Cardiac fibroblast (primary cell): ENCODE measurements around the gene ESYT2.

Experiments used
- DNase-seq, 2 donors: peaks; one replicate each; pipeline versions ENCODE4 v3.0.0 to v3.0.0-alpha.2; 2010; ENCODE audit warnings: low read depth in 2 of 2
- H3K4me3 ChIP-seq, 2 donors: replicated peaks in 1 of 2; 1 replicate in 1 of 2; 2 replicates in 1 of 2; pipeline ENCODE4 v1.5.1; 2011; ENCODE audit warnings: low read depth in 2 of 2, low read length in 2 of 2, mild to moderate bottlenecking in 2 of 2, moderate library complexity in 1 of 2
- TF ChIP-seq, protein P1 (sequence below): IDR thresholded peaks from one replicate; pipeline ENCODE4 v1.5.1; 2011; ENCODE audit warnings: low read depth, mild to moderate bottlenecking, low read length, inconsistent platforms

The ESYT2 gene

DNA sequence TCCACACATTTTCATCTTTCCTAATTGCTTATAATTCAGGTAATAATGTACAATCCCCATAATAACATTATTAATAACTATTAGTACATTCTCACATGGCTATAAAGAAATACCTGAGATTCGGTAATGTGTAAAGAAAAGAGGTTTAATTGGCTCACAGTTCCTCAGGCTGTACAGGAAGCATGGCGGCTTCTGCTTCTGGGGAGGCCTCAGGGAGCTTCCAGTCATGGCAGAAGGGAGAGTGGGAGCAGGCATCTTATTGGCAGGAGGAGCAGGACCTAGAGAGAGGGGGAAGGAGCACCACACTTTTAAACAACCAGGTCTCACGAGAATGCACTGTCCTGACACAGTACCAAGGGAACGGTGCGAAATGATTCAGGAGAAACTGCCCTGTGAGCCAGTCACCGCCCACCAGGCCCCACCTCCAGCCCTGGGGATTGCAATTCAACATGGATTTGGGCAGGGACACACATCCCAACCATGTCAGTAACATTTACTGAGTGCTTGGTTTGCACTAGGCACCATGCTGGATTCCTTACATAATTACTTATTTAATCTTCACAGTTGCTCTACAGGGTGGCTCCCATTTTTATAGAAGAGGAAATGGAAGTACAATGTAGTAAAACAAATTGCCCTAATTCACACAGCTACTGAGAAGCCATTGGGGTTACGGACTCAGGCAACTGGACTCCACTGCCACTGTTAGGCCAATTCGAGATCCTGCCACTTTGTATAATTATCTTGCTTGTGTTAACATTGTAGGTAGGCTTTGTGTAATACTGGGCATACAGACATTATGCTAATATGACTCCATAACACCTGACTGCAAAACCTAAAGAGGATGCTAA lies 8.7 kb upstream of the ESYT2 start:
- no peak overlapping the region for H3K4me3 ChIP-seq
- TF ChIP-seq, protein P1, sequence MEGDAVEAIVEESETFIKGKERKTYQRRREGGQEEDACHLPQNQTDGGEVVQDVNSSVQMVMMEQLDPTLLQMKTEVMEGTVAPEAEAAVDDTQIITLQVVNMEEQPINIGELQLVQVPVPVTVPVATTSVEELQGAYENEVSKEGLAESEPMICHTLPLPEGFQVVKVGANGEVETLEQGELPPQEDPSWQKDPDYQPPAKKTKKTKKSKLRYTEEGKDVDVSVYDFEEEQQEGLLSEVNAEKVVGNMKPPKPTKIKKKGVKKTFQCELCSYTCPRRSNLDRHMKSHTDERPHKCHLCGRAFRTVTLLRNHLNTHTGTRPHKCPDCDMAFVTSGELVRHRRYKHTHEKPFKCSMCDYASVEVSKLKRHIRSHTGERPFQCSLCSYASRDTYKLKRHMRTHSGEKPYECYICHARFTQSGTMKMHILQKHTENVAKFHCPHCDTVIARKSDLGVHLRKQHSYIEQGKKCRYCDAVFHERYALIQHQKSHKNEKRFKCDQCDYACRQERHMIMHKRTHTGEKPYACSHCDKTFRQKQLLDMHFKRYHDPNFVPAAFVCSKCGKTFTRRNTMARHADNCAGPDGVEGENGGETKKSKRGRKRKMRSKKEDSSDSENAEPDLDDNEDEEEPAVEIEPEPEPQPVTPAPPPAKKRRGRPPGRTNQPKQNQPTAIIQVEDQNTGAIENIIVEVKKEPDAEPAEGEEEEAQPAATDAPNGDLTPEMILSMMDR: no peak
- DNase-seq: no peak

DNA sequence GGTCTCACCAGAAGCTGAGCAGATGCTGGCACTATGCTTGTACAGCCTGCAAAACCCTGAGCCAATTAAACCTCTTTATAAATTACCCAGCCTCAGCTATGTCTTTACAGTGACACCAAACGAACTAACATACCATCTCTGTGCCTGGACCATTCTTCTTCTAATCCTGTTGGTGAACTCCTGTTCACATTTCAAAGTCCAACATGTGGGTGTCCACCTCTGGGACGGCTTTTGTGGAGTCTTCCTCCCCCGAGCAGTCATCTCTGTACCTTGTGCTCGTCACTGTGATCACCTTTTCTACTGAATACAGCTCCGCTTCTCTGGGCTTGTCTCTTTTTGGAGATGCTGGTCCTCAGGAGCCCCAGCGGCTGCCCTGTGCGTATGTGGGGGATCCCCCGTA lies 7.4 kb upstream of the ESYT2 start:
- DNase-seq: no peak
- no peak overlapping the region for H3K4me3 ChIP-seq
- TF ChIP-seq, protein P1: no peak

DNA sequence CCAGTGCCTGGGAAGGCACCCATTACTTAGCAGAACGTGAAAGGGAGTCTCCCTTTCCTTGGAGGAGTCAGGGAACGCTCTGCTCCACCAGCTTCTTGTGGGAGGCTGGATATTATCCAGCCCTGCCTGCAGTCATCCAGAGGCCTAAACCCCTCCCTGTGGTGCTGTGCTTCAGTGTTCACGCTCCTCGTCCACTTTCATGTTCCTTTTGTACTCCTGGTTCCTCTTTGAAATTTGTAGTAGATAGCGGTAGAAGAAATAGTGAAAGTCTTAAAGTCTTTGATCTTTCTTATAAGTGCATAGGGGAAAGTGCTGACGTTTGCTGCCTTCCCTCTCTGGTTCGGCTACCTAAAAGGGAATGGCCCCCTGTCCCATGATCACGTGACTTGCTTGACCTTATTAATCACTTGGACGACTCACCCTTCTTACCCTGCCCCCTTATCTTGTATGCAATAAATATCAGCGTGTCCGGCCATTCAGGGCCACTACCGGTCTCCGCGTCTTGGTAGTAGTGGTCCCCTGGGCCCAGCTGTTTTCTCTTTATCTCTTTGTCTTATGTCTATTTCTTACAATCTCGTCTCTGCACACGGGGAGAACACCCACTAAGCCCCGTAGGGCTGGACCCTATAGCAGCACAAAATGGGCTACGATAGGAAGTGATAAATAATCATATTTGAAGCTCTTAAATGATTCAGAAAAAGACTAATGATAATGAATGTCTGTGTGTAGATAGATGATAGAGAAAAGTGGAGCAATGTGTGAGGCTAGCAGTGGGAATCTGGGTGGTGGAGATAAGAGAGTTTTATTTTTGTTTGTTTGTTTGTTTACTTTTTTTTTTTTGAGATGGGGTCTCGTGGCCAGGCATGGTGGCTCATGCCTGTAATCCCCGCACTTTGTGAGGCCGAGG lies 5.8 kb upstream of the ESYT2 start:
- TF ChIP-seq, protein P1: no peak
- DNase-seq: no peak
- no peak overlapping the region for H3K4me3 ChIP-seq

GRCh38 chr7:158832994-158833393 lies 3.7 kb upstream of the ESYT2 start:
- no peak for DNase-seq
- TF ChIP-seq, protein P1: no peak
- no peak overlapping the region for H3K4me3 ChIP-seq

DNA sequence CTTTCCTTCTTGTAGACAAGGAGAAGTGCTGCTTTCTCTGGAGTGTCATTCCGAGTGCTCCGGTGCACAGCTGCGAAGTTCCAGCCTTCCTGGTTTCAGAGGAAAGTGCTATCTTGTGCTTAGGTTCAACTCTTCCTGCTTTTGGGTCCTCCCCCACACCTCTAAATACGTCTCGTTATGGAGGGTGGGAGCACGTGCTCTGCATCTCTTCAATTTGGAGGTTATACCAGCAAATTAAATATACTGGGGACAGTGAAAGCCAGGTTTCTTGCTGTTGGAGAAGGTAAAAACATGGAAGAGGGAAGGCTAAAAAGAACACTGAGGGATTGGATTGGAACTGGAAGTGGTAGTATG lies 2.4 kb upstream of the ESYT2 start:
- TF ChIP-seq, protein P1: no peak
- DNase-seq: no peak
- H3K4me3 ChIP-seq: no peak overlapping the region

GRCh38 chr7:158830211-158830723 lies 958 bp upstream of the ESYT2 start:
- no peak for DNase-seq
- peak overlapping the region; percentile 64 to 91 for H3K4me3 ChIP-seq
- TF ChIP-seq, protein P1: no peak
